Thyroid gland (tissue), 4 donors: ENCODE measurements around the gene CAMP.

ENCODE experiments used
- CTCF ChIP-seq, 6 experiments: fragments of 200-600 bp in 3 of 6; fragments of 450-650 bp in 3 of 6; sonication (generic) in 3 of 6; IDR thresholded peaks; one replicate each; pipeline ENCODE4 v1.5.1; 2016 to 2019; ENCODE audit warnings: antibody characterized with exemption in 6 of 6, mild to moderate bottlenecking in 2 of 6, inconsistent platforms in 1 of 6, moderate library complexity in 1 of 6
- POLR2A ChIP-seq, 2 donors: fragments of 450-650 bp; IDR thresholded peaks; one replicate each; pipeline ENCODE4 v1.6.1; 2017; ENCODE audit warnings: antibody characterized with exemption in 2 of 2, mild to moderate bottlenecking in 2 of 2, moderate library complexity in 1 of 2

GRCh38 chr3:48178072-48178471, 45.2 kb upstream of the CAMP start:
- TF ChIP-seq CTCF (IDR thresholded peaks at IDR 0.05) (no peak), POLR2A (IDR thresholded peaks at IDR 0.05) (no peak)
